GM23248 (cell line): ENCODE measurements around the gene SLC22A5.

Experiments used
- EZH2 ChIP-seq: fragments of 200-600 bp; sonication (generic); IDR thresholded peaks from 2 replicates; pipeline ENCODE4 v1.6.1; 2018; ENCODE audit warnings: antibody characterized with exemption, mild to moderate bottlenecking; ENCODE audit not compliant: insufficient read depth, poor library complexity, severe bottlenecking
- EZH2phosphoT487 ChIP-seq: fragments of 200-600 bp; sonication (generic); IDR thresholded peaks from 2 replicates; pipeline ENCODE4 v1.6.1; 2018; ENCODE audit warnings: antibody characterized with exemption, moderate library complexity, mild to moderate bottlenecking, low read depth; ENCODE audit not compliant: insufficient read depth

GRCh38 chr5:132383984-132384383 is 14.5 kb downstream of the SLC22A5 start:
- no peak for TF ChIP-seq EZH2
- no peak for TF ChIP-seq EZH2phosphoT487
